Stromal cell of bone marrow (primary cell): ENCODE results near the gene SPCS3.

Experiments
- DNase-seq: peaks from one replicate; pipeline ENCODE4 v3.0.0-alpha.2; 2012; ENCODE audit warnings: low read depth

SPCS3 gene

DNA sequence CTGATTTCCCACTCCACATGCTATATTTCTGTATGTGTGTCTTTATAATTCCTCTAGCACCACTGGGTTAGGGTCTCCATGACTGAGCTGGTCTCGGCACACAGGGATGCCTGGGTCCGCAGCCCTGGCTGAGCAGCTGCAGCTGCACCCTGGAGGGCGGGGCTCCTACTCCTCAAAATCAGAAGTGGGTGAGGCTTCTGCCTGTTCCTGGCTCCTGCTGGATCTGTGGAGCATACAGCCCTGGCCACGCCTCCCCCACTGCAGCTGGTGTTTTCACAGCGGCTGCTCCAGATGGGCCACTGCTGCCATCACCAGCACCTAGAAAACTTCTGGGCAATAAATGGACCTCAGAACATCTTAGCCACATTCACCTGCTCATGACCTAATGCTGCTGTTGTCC lies 30.9 kb downstream of the SPCS3 start:
- no peak for DNase-seq

DNA sequence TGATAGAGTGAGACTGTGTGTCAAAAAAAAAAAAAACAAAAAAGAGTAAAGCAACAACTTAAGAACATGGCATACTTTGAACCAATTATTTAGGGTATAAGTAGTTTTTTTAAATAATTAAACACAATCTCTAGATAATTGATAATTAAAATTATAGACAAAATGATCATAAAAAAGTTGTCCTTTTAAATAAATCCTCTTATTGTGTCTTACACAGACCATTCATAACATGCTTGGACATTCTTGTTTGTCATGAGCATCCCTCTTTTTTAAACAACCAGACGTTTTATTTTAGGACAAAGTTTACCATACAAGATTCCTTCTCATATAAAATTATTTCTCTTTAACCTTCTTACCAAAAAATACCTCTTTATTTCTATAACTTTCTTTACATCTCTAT lies 35.1 kb downstream of the SPCS3 start:
- no peak for DNase-seq

DNA sequence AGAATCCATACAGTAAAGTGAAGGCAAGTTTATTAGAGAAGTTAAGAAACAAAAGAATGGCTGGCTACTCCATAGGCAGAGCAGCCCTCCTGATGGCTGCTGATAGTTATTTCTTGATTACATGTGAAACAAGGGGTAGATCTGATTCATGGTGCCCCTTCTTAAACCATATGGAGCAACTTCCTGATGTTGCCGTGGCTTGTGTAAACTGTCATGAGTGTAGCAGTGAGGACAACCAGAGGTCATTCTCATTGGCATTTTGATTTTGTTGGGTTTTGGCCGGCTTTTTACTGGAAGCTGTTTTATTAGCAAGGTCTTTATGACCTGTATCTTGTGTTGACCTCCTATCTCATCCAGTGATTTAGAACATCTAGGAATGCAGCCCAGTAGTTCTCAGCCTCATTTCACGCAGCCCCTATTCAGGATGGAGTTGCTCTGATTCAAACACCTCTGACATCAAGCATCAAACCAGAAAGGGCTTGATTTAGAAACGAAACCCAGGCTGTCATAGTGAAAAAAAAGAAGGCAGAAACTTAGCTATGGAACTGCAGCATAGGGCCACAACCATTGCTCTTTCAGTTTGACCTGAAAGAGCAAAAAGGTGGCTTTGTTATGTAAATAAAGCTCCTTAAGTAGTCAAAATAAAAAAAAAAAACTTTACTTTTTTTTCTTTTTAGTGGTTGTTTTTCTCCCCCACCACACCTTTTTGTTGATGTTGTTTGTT lies 37.8 kb downstream of the SPCS3 start:
- no peak for DNase-seq

DNA sequence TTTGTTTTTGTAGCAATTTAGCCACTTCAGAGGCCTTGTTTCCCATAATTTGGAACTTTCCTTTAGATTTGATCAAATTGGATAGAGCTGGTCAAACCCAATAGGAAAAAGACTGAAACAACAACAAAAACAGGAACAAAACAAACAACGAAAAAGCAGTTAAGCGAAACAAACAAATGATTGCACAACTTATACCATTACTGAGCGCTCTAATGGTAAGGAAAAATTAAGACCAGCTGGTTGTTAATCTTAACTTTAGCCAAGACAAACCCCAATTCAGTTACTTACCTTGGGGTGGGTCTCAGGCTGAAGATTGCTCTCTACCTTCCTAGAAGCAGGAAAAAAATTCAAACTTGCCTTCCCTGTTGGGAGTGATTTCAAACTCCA lies 38.3 kb downstream of the SPCS3 start:
- DNase-seq, result no peak

GRCh38 chr4:176359590-176359989 lies 39.8 kb downstream of the SPCS3 start:
- peak; percentile 79 for DNase-seq

- no peak for DNase-seq
These were observed 40.7 kb downstream of the SPCS3 start for GRCh38 chr4:176360446-176360845.

GRCh38 chr4:176363072-176363471 lies 43.3 kb downstream of the SPCS3 start:
- no peak for DNase-seq

GRCh38 chr4:176367771-176368465 lies 48.2 kb downstream of the SPCS3 start:
- no peak for DNase-seq

GRCh38 chr4:176376032-176376614 lies 56.4 kb downstream of the SPCS3 start:
- no peak for DNase-seq

- DNase-seq, result no peak
These were observed 58.0 kb downstream of the SPCS3 start for GRCh38 chr4:176377780-176378179.

DNA sequence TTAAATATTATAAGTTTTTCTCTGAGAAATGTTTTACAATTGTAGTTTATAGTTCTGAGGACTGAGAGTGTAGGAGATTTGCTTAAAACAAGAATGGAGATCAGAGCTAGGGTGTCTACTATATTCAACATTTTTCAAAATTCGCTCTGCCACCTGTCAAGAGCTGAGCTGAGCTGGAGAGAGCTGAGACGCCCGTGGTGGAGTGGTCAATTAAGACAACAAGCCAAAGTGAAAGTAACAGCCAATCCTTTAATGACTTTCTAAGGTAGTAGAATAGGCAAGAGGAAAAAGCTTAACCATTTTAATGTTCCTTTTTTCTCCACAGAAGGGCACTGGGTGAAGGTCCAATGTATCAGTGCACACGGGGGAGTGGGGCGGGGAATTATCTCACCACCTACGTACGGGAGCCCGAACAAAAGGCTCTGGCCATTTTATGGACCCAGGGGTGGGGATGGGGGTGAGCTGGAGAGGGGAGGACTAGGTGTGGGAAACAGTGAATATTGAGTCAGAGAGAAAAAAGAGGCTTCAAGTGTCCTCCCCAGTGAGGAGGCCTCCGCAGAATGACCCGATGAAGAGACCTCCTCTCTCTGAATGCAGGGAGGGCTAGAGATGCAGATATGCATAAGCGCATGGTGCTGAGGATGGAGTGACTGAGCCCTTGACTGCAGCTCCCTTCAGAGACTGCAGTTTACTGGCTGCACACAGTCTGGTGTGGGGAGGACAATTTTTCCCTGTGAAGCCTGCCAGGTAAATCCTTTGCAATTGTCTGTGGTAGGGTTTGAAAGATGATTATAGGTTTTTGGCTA lies 60.8 kb downstream of the SPCS3 start:
- no peak for DNase-seq
